Heart left ventricle (tissue), 13 donors: Measurements from ENCODE around the gene MRPS7.

Experiments used
- POLR2A ChIP-seq, 2 donors: fragments of 450-650 bp; IDR thresholded peaks; one replicate each; pipeline ENCODE4 v1.6.1; 2017; ENCODE audit warnings: antibody characterized with exemption in 2 of 2, mild to moderate bottlenecking in 2 of 2, moderate library complexity in 2 of 2
- TF ChIP-seq, protein P1 (sequence below), 12 donors: fragments of 200-600 bp; sonication (generic) in 4 of 12; IDR thresholded peaks; one replicate each; pipeline versions ENCODE4 v1.5.0 to v1.8.0; 2018 to 2022; ENCODE audit warnings: antibody characterized with exemption in 12 of 12, mild to moderate bottlenecking in 5 of 12
- donor health status: ischemic (EF 13 %, LVEDD 7.1; RV severe dilation, severe dysfunction).
- donor health status: DM: no; HTN: yes; CAD: no.
- donor health status: DM: no; HTN: no; CAD: no.
- donor health status: ischemic (EF 25% LVEDD 6.9; RV normal size, moderate dysfunction).
- donor health status: ischemic (EF 25% LVEDD 5.7; RV mildly dilated, moderate dysfunction).
- donor health status: ischemic (EF 35%, LVEDD 5.7; RV mildly dilated, moderate dysfunction).
- donor health status: nonischemic (EF 11% LVEDD 7.7; RV severe dilation, severe dysfunction).
- donor health status: DM: yes; HTN: yes; CAD: no.
- donor health status: PGD.
- donor health status: ischemic (EF 29% LVEDD 5.4; RV normal size, mild dysfunction).
- donor health status: nonischemic (EF 23%, LVEDD 6.1; RV moderate dilation, normal function).

- TF ChIP-seq, protein P1, sequence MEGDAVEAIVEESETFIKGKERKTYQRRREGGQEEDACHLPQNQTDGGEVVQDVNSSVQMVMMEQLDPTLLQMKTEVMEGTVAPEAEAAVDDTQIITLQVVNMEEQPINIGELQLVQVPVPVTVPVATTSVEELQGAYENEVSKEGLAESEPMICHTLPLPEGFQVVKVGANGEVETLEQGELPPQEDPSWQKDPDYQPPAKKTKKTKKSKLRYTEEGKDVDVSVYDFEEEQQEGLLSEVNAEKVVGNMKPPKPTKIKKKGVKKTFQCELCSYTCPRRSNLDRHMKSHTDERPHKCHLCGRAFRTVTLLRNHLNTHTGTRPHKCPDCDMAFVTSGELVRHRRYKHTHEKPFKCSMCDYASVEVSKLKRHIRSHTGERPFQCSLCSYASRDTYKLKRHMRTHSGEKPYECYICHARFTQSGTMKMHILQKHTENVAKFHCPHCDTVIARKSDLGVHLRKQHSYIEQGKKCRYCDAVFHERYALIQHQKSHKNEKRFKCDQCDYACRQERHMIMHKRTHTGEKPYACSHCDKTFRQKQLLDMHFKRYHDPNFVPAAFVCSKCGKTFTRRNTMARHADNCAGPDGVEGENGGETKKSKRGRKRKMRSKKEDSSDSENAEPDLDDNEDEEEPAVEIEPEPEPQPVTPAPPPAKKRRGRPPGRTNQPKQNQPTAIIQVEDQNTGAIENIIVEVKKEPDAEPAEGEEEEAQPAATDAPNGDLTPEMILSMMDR (IDR thresholded peaks at IDR 0.05): no peak
- TF ChIP-seq POLR2A (IDR thresholded peaks at IDR 0.05): no peak
Measured at GRCh38 chr17:75301049-75301448, 39.4 kb downstream of the MRPS7 start.
